ENCODE measurements around the gene HEATR9. TPM values are rescaled to one million over a fixed set of nuclear protein-coding genes. Genes with fewer than 3 reads are reported as not detected.

HEATR9 gene
- polyA plus RNA-seq, 2 of the 4 experiments (the other 2 are of a cell fraction), result not detected

GRCh38 chr17:35816723-35817122 lies 52.0 kb downstream of the HEATR9 start (continued):
- TF ChIP-seq PBX3 (IDR thresholded peaks at IDR 0.05) (no peak), MAX (IDR thresholded peaks at IDR 0.05) (no peak), JUNB (IDR thresholded peaks at IDR 0.05) (no peak), MAZ (IDR thresholded peaks at IDR 0.05; ENCODE audit: borderline replicate concordance, low read depth, low read length) (no peak), ZFP36 (IDR thresholded peaks at IDR 0.05; ENCODE audit: borderline replicate concordance, partially characterized antibody) (no peak), JUN (IDR thresholded peaks at IDR 0.05) (no peak), RNF2 (IDR thresholded peaks at IDR 0.05; ENCODE audit: borderline replicate concordance, low read depth) (no peak), POLR2A (IDR thresholded peaks at IDR 0.05; ENCODE audit: low read length) (no peak)

- FAIRE-seq, result no peak
- POLR2A ChIA-PET, result interaction anchor here (0.6 to 1.9 kb wide), 2 partner anchors 49 to 90 kb away, joined by 9 to 13 read pairs; no protein-coding TSS in a partner anchor
- H3K9me3 ChIP-seq, result no peaks in the 10 kb centered on the region
- ATAC-seq, result no peak
- no peak for DNase-seq (ENCODE audit: low read depth in 1 of 2, low spot score in 1 of 2)
- 96% methylated on average over 5 of the region's 5 CpGs for WGBS (ENCODE audit: missing lambda C conversion rate)
- no peak overlapping the region for H3K27ac ChIP-seq
- CTCF ChIA-PET, result interaction anchor here (0.6 to 30.3 kb wide), 5 partner anchors 14 to 1691 kb away, joined by 3 to 2039 read pairs (median 4); partner anchors contain the start of genes C17orf50 and GAS2L2
- no peak overlapping the region for H3K4me2 ChIP-seq
- H3K4me3 ChIP-seq, result no peak overlapping the region
- H3K4me1 ChIP-seq, result peaks cover 45% of the 10 kb centered on the region
- TF ChIP-seq RCOR1 (IDR thresholded peaks at IDR 0.05; ENCODE audit: low read depth, low read length), result no peak
Observed at GRCh38 chr17:35812456-35812855, 56.2 kb downstream of the HEATR9 start.

DNA sequence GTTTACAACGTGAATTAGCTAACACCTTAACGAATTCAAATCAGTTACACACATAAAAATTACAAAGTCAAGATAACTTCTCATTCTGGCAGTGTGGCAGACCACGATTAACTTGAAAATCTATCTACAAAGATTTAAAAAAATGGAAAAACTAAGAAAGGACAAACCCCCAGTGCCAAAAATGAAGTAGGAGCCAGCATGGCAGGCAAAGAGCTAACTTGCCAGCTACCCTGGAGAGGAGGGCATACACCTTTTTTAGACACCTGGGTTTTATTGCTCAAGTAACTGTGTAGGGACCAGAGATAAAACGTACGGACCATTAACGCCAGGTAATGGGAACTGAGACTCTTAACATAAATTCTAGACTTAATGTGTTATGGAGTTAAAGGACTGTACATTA lies 56.9 kb downstream of the HEATR9 start:
- ChIA-PET POLR2A (no interaction called here), CTCF (interaction anchor here (0.6 to 30.3 kb wide), 5 partner anchors 16 to 823 kb away, joined by 3 to 2039 read pairs (median 4); partner anchors contain the start of genes C17orf50, GAS2L2 and MMP28)
- TF ChIP-seq RFX5 (IDR thresholded peaks at IDR 0.05) (no peak), TP53 (CRISPR knock-in tag; IDR thresholded peaks at IDR 0.05) (0 out of 2 replicates have a peak, but pooled peaks have one; percentile 40)
- WGBS (ENCODE audit: missing lambda C conversion rate), result 88% methylated on average over 6 of the region's 6 CpGs
- H3K27ac ChIP-seq, result no peak overlapping the region
- ATAC-seq, result no peak
- no peak for FAIRE-seq
- H3K4me2 ChIP-seq, result peak overlapping the region; percentile 92
- H3K9me3 ChIP-seq, result no peaks in the 10 kb centered on the region
- no peak overlapping the region for H3K4me3 ChIP-seq
- peaks cover 43% of the 10 kb centered on the region for H3K4me1 ChIP-seq
- no peak for DNase-seq (ENCODE audit: low read depth in 1 of 2, low spot score in 1 of 2)

- FAIRE-seq (no peak), ATAC-seq (peak; percentile 17 to 30), DNase-seq (ENCODE audit: low read depth in 1 of 2, low spot score in 1 of 2) (no peak)
- Histone ChIP-seq H3K4me2 (peak overlapping the region; percentile 92), H3K9me3 (no peaks in the 10 kb centered on the region), H3K4me1 (peaks cover 30% of the 10 kb centered on the region), H3K27ac (peak overlapping the region; percentile 86 to 97), H3K4me3 (peak overlapping the region; percentile 58)
- WGBS (ENCODE audit: missing lambda C conversion rate), result under 1% methylated on average over 11 of the region's 24 CpGs
- TF ChIP-seq ZSCAN20 (CRISPR knock-in tag; IDR thresholded peaks at IDR 0.05) (no peak), FOSL2 (IDR thresholded peaks at IDR 0.05) (no peak), FOSL2 (CRISPR knock-in tag; IDR thresholded peaks at IDR 0.05) (peak; percentile 45; the same call in 1 of the 2 replicates), KDM5A (IDR thresholded peaks at IDR 0.05) (0 out of 2 replicates have a peak, but pooled peaks have one; percentile 2)
- ChIA-PET CTCF (interaction anchor here (1.1 to 30.3 kb wide), 8 partner anchors 10 to 197 kb away, joined by 3 to 2039 read pairs (median 8); partner anchors contain the start of genes C17orf50, GAS2L2 and MMP28), POLR2A (interaction anchor here (0.9 to 3.9 kb wide), 13 partner anchors 9 to 736 kb away, joined by 3 to 156 read pairs (median 6); partner anchors contain the start of genes MMP28, MYO19, PEX12 and PIGW)
Observed at GRCh38 chr17:35809855-35810461, 58.7 kb downstream of the HEATR9 start.
